Activated naive CD8-positive, alpha-beta T cell treated with anti-CD3 and anti-CD28 coated beads for 36 hours (primary cell): ENCODE measurements around the gene DCDC2. TPM values are rescaled to one million over a fixed set of nuclear protein-coding genes. Genes with fewer than 3 reads are reported as not detected.
"Not testable (repeated sequence)": the region's sequence is repeated elsewhere in the genome, so short reads cannot be mapped to it uniquely, and the experiment has no call there.

Experiments
- DNase-seq: peaks from one replicate; pipeline ENCODE4 v3.0.0; 2021
- H3K27ac Mint-ChIP-seq: one replicate; pipeline ENCODE4 v1.8.0; 2022; ENCODE audit warnings: mild to moderate bottlenecking, moderate library complexity, mixed read lengths
- H3K27me3 Mint-ChIP-seq: one replicate; pipeline ENCODE4 v1.8.0; 2022; ENCODE audit warnings: mild to moderate bottlenecking, mixed read lengths
- H3K36me3 Mint-ChIP-seq: one replicate; pipeline ENCODE4 v1.8.0; 2021; ENCODE audit warnings: mild to moderate bottlenecking, mixed read lengths
- H3K4me1 Mint-ChIP-seq: one replicate; pipeline ENCODE4 v1.8.0; 2021; ENCODE audit warnings: mixed read lengths
- H3K4me3 Mint-ChIP-seq: one replicate; pipeline ENCODE4 v1.8.0; 2022; ENCODE audit warnings: mild to moderate bottlenecking, moderate library complexity, mixed read lengths
- H3K9me3 Mint-ChIP-seq: one replicate; pipeline ENCODE4 v1.8.0; 2022; ENCODE audit warnings: mixed read lengths
- total RNA-seq, 2 experiments: library from RNA; stranded (reverse); gene quantifications; one replicate each; pipeline ENCODE4 v1.2.3, GENCODE V29; 2021

The DCDC2 gene
- total RNA-seq: under 1 TPM in 1 of 2 experiments, not detected in 1; 0.04 TPM

DNA sequence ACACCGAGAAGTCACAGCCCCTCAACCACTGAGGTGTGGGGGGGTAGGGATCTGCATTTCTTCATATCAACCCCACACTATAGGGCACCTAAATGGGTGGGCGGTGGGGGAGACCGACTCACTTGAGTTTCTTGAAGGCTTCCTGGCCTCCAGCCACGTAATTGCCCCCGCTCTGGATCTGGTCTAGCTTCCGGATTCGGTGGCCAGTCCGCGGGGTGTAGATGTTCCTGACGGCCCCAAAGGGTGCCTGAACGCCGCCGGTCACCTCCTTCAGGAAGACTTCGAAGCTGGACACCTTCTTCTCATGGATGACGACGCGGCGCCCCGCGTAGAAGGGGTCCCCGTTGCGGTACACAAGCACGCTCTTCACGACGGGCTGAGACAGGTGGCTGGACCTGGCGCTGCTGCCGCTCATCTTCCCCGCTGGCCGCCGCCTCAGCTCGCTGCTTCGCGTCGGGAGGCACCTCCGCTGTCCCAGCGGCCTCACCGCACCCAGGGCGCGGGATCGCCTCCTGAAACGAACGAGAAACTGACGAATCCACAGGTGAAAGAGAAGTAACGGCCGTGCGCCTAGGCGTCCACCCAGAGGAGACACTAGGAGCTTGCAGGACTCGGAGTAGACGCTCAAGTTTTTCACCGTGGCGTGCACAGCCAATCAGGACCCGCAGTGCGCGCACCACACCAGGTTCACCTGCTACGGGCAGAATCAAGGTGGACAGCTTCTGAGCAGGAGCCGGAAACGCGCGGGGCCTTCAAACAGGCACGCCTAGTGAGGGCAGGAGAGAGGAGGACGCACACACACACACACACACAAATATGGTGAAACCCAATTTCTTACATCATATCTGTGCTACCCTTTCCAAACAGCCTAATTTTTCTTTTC lies at the start of gene DCDC2:
Gene DCDC2 (minus strand): TSS at position 724 of the 883 bp plus-strand sequence. CDS start 309 bp downstream, at position 415.
- peaks cover 25% of the 10 kb centered on the region for H3K4me1 Mint-ChIP-seq
- H3K27me3 Mint-ChIP-seq: peaks cover 25% of the 10 kb centered on the region
- no peaks in the 10 kb centered on the region for H3K9me3 Mint-ChIP-seq
- no peaks in the 10 kb centered on the region for H3K36me3 Mint-ChIP-seq
- no peak within 1 kb of the TSS for H3K27ac Mint-ChIP-seq
- peak; percentile 38 for DNase-seq
- peak within 1 kb of the TSS; percentile 71 for H3K4me3 Mint-ChIP-seq

DNA sequence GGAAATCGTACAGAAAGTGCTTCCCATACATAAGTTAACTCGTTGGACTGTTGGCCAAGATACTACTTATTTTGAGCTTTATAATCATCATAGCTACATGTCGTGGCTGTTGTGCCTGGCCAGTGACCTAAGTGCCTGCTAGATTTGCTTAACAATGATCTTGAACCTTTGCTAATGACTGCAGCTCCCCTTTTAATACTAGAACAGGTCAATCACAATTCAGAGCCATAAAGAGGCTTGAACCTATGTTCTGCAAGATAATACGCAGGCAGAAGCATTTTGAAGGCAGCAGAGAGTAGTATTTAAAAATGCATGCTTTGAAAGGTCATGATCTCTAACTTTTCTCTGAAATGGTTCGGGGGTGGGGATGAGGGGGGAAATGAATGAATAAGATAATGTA lies 47.4 kb upstream of the DCDC2 start:
- Mint-ChIP-seq H3K27me3 (peaks cover 7% of the 10 kb centered on the region), H3K36me3 (peaks cover 9% of the 10 kb centered on the region), H3K4me3 (no peak overlapping the region), H3K4me1 (peaks cover 28% of the 10 kb centered on the region), H3K9me3 (no peaks in the 10 kb centered on the region), H3K27ac (no peak overlapping the region)
- DNase-seq: no peak

GRCh38 chr6:24403501-24403824 lies 45.6 kb upstream of the DCDC2 start:
- DNase-seq: no peak
- H3K9me3 Mint-ChIP-seq: no peaks in the 10 kb centered on the region
- peak overlapping the region; percentile 89 for H3K4me3 Mint-ChIP-seq
- peaks cover 4% of the 10 kb centered on the region for H3K36me3 Mint-ChIP-seq
- peak overlapping the region; percentile 62 for H3K27ac Mint-ChIP-seq
- H3K27me3 Mint-ChIP-seq: peaks cover 23% of the 10 kb centered on the region
- H3K4me1 Mint-ChIP-seq: peaks cover 20% of the 10 kb centered on the region

DNA sequence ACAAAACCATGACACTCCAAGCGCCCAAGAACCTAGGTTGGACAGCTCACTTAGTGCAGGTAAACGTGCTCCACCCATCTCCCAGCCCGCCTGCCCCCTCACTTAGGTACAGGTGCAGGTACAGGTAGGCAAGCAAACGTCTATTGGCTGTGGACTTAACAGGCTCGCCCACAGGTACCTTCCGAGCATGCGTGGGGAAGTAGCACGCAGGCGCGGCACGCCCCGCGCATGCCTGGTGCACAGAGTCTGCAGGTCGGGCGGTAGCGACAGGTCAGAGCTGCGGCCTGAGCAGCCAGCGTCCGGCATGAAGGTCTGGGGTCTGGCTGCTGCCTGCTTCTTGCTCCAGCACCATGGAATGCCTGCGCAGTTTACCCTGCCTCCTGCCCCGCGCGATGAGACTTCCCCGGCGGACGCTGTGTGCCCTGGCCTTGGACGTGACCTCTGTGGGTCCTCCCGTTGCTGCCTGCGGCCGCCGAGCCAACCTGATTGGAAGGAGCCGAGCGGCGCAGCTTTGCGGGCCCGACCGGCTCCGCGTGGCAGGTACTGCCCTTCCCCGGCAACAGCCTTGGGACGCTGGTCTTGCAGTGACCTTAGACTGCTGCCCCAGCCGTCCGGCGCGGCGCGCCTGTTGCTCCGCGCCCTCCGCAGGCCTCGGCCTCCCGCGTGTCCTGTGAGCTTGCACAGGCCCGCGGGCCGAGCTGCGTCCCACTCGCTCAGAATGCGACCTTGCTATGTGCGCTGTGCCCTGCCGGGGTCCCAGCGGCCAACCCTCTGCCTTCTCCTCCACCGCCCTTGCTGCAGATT lies 45.0 kb upstream of the DCDC2 start, which contains the start of gene MRS2:
Gene MRS2 (plus strand): TSS at position 240 of the 804 bp plus-strand sequence. CDS start 111 bp downstream, at position 351.
- DNase-seq: peak; percentile 78
- Mint-ChIP-seq H3K9me3 (no peaks in the 10 kb centered on the region), H3K4me1 (peaks cover 20% of the 10 kb centered on the region), H3K36me3 (peaks cover 4% of the 10 kb centered on the region), H3K4me3 (peak within 1 kb of the TSS; percentile 89), H3K27ac (peak within 1 kb of the TSS; percentile 62), H3K27me3 (peaks cover 28% of the 10 kb centered on the region)

GRCh38 chr6:24401458-24401857 lies 43.6 kb upstream of the DCDC2 start:
- Mint-ChIP-seq H3K4me1 (peaks cover 18% of the 10 kb centered on the region), H3K36me3 (peaks cover 4% of the 10 kb centered on the region), H3K27me3 (peaks cover 40% of the 10 kb centered on the region), H3K9me3 (no peaks in the 10 kb centered on the region), H3K4me3 (no peak overlapping the region), H3K27ac (no peak overlapping the region)
- DNase-seq: no peak

DNA sequence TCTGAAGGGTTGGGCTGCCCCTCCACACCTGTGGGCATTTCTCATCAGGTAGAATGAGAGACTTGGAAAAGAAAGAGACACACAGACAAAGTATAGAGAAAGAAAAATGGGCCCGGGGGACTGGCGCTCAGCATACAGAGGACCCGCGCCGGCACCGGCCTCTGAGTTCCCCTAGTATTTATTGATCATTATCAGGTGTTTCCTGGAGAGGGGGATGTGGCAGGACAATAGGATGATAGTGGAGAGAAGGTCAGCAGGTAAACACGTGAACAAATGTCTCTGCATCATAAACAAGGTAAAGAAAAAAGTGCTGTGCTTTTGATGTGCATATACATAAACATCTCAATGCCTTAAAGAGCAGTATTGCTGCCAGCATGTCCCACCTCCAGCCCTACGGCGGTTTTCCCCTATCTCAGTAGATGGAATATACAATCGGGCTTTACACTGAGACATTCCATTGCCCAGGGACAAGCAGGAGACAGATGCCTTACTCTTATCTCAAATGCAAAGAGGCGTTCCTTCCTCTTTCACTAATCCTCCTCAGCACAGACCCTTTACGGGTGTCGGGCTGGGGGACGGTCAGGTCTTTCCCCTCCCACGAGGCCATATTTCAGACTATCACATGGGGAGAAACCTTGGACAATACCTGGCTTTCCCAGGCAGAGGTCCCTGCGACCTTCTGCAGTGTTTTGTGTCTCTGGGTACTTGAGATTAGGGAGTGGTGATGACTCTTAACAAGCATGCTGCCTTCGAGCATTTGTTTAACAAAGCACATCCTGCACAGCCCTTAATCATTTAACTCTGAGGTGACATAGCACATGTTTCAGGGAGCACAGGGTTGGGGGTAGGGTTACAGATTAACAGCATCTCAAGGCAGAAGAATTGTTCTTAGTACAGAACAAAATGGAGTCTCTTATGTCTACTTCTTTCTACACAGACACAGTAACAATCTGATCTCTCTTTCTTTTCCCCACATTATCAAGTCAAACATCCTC lies 42.5 kb upstream of the DCDC2 start:
- not testable (repeated sequence) for H3K36me3 Mint-ChIP-seq, DNase-seq, H3K27ac Mint-ChIP-seq, H3K9me3 Mint-ChIP-seq
- peak overlapping the region; percentile 32 for H3K4me3 Mint-ChIP-seq
- peaks cover 16% of the 10 kb centered on the region for H3K4me1 Mint-ChIP-seq
- peaks cover 47% of the 10 kb centered on the region for H3K27me3 Mint-ChIP-seq

DNA sequence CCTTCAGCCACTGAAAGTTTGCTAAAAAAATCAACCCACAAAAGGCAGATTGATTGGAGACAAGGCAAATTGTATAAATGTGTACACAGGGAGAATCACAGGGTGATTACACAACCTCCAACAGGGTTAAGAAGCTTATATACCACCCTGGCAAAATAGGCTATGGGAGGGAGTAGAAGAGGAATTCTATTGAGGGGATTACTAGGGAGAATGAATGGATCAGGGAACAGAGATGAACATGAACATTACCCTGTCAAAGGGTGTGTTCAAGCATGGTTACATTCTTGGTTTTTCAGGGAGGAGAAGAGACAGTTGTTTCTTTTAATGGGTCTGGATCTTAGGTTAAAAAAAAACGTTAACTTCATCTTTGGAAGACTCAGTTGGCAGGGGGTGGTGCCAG lies 39.8 kb upstream of the DCDC2 start:
- peaks cover 60% of the 10 kb centered on the region for H3K27me3 Mint-ChIP-seq
- DNase-seq: no peak
- H3K36me3 Mint-ChIP-seq: no peaks in the 10 kb centered on the region
- H3K9me3 Mint-ChIP-seq: no peaks in the 10 kb centered on the region
- peaks cover 2% of the 10 kb centered on the region for H3K4me1 Mint-ChIP-seq
- H3K4me3 Mint-ChIP-seq: no peak overlapping the region
- H3K27ac Mint-ChIP-seq: no peak overlapping the region

- no peak overlapping the region for H3K4me3 Mint-ChIP-seq
- no peak for DNase-seq
- H3K9me3 Mint-ChIP-seq: no peaks in the 10 kb centered on the region
- H3K27ac Mint-ChIP-seq: no peak overlapping the region
- peaks cover 60% of the 10 kb centered on the region for H3K27me3 Mint-ChIP-seq
- H3K36me3 Mint-ChIP-seq: no peaks in the 10 kb centered on the region
- peaks cover 4% of the 10 kb centered on the region for H3K4me1 Mint-ChIP-seq
These were observed 39.0 kb upstream of the DCDC2 start for GRCh38 chr6:24396824-24397223.

GRCh38 chr6:24394780-24395437 lies 37.0 kb upstream of the DCDC2 start:
- H3K4me1 Mint-ChIP-seq: peaks cover 8% of the 10 kb centered on the region
- no peaks in the 10 kb centered on the region for H3K36me3 Mint-ChIP-seq
- H3K27ac Mint-ChIP-seq: no peak overlapping the region
- no peak for DNase-seq
- no peak overlapping the region for H3K4me3 Mint-ChIP-seq
- peaks cover 50% of the 10 kb centered on the region for H3K27me3 Mint-ChIP-seq
- no peaks in the 10 kb centered on the region for H3K9me3 Mint-ChIP-seq

GRCh38 chr6:24394061-24394779 lies 36.4 kb upstream of the DCDC2 start:
- H3K4me1 Mint-ChIP-seq: peaks cover 8% of the 10 kb centered on the region
- H3K27me3 Mint-ChIP-seq: peaks cover 43% of the 10 kb centered on the region
- no peak overlapping the region for H3K27ac Mint-ChIP-seq
- DNase-seq: no peak
- H3K4me3 Mint-ChIP-seq: no peak overlapping the region
- H3K9me3 Mint-ChIP-seq: no peaks in the 10 kb centered on the region
- no peaks in the 10 kb centered on the region for H3K36me3 Mint-ChIP-seq

- H3K4me3 Mint-ChIP-seq: no peak overlapping the region
- H3K27me3 Mint-ChIP-seq: peaks cover 29% of the 10 kb centered on the region
- H3K4me1 Mint-ChIP-seq: peaks cover 8% of the 10 kb centered on the region
- no peak overlapping the region for H3K27ac Mint-ChIP-seq
- peak; percentile 16 for DNase-seq
- no peaks in the 10 kb centered on the region for H3K9me3 Mint-ChIP-seq
- H3K36me3 Mint-ChIP-seq: no peaks in the 10 kb centered on the region
These were observed 34.0 kb upstream of the DCDC2 start for GRCh38 chr6:24391756-24392405.

GRCh38 chr6:24391208-24391607 lies 33.3 kb upstream of the DCDC2 start:
- Mint-ChIP-seq H3K27ac (no peak overlapping the region), H3K36me3 (no peaks in the 10 kb centered on the region), H3K9me3 (no peaks in the 10 kb centered on the region), H3K27me3 (peaks cover 24% of the 10 kb centered on the region), H3K4me1 (peaks cover 8% of the 10 kb centered on the region), H3K4me3 (no peak overlapping the region)
- no peak for DNase-seq

GRCh38 chr6:24387818-24388217 lies 30.0 kb upstream of the DCDC2 start:
- no peak for DNase-seq
- H3K27ac Mint-ChIP-seq: no peak overlapping the region
- peaks cover 16% of the 10 kb centered on the region for H3K27me3 Mint-ChIP-seq
- H3K4me3 Mint-ChIP-seq: no peak overlapping the region
- peaks cover 2% of the 10 kb centered on the region for H3K36me3 Mint-ChIP-seq
- no peaks in the 10 kb centered on the region for H3K9me3 Mint-ChIP-seq
- peaks cover 8% of the 10 kb centered on the region for H3K4me1 Mint-ChIP-seq
